Adrenal gland (tissue), 5 donors: Measurements from ENCODE around the gene HNRNPA1.
"Not testable (repeated sequence)": the region's sequence is repeated elsewhere in the genome, so short reads cannot be mapped to it uniquely, and the experiment has no call there.

Source experiments
- POLR2A ChIP-seq, 2 donors: fragments of 450-650 bp; IDR thresholded peaks; one replicate each; pipeline ENCODE4 v1.6.1; 2017; ENCODE audit warnings: antibody characterized with exemption in 2 of 2, mild to moderate bottlenecking in 2 of 2, moderate library complexity in 1 of 2
- TF ChIP-seq, protein P1 (sequence below), 6 experiments: fragments of 450-650 bp in 4 of 6; fragments of 200-600 bp in 2 of 6; sonication (generic) in 1 of 6; IDR thresholded peaks; 1 replicate in 5 of 6; 2 replicates in 1 of 6; pipeline versions ENCODE4 v1.5.1 to v1.8.0; 2016 to 2021; ENCODE audit warnings: antibody characterized with exemption in 6 of 6, mild to moderate bottlenecking in 2 of 6, moderate library complexity in 1 of 6
- donor health status: DM: no; HTN: no; CAD: no.

DNA sequence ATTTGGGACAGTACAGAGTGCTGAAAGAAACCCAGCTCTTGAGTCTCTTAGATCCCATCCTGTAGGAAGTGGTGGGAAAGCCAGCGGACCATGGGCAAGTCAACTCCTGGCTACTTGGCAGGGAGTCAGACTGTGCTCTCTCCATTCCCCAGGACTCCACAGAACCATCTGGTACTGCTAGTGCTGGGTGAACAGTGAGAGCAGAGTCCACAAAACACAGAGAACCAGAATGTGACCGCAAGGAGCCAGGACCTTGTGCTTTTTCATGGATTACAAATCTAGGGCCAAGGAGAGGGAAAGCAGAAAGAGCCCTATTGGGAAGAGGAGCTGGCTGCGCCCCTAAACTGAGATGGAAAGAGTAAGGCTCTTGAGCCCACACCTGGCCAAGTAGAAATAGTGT is 49.3 kb upstream of the HNRNPA1 start:
- TF ChIP-seq, protein P1, sequence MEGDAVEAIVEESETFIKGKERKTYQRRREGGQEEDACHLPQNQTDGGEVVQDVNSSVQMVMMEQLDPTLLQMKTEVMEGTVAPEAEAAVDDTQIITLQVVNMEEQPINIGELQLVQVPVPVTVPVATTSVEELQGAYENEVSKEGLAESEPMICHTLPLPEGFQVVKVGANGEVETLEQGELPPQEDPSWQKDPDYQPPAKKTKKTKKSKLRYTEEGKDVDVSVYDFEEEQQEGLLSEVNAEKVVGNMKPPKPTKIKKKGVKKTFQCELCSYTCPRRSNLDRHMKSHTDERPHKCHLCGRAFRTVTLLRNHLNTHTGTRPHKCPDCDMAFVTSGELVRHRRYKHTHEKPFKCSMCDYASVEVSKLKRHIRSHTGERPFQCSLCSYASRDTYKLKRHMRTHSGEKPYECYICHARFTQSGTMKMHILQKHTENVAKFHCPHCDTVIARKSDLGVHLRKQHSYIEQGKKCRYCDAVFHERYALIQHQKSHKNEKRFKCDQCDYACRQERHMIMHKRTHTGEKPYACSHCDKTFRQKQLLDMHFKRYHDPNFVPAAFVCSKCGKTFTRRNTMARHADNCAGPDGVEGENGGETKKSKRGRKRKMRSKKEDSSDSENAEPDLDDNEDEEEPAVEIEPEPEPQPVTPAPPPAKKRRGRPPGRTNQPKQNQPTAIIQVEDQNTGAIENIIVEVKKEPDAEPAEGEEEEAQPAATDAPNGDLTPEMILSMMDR (IDR thresholded peaks at IDR 0.05) = not testable (repeated sequence)
- not testable (repeated sequence) for TF ChIP-seq POLR2A (IDR thresholded peaks at IDR 0.05)
